Stimulated activated CD8-positive, alpha-beta memory T cell treated with anti-CD3 and anti-CD28 coated beads, Interleukin-4, amount 100 ng/mL, for 1 hour (primary cell): Measurements from ENCODE around the gene ZFP90.
"Not testable (repeated sequence)": the region's sequence is repeated elsewhere in the genome, so short reads cannot be mapped to it uniquely, and the experiment has no call there.

Experiments used
- DNase-seq, 2 donors: peaks; one replicate each; pipeline ENCODE4 v3.0.0-alpha.2; 2020; ENCODE audit warnings: low read depth in 2 of 2, low spot score in 1 of 2

Gene ZFP90

DNA sequence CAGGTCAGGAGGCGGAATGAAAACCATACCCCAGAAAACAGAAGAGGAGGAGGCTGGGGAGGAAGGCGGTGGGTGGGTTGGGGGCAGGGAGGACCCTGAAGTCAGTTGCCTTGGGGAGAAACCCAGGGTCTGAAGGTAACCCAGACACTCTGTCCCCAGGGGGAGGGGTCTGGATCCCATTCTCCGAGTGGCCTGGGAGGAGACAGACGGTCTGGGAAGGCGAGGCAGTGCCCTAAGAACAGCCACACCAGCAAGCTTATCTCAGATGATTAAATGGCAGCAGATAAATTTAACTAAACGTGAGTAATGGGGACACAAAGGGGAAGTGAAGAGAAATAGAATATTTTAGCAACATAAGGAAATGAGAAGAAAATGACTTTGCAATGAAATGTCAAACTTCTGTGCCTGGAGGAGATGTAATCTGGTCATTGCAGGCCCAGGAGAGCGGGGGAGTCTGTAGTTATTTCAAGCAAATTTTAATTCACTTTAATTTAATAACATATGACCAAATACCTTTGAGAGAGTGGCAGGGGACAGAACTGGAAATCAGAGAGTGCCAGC lies 21.4 kb upstream of the ZFP90 start:
- DNase-seq = no peak

DNA sequence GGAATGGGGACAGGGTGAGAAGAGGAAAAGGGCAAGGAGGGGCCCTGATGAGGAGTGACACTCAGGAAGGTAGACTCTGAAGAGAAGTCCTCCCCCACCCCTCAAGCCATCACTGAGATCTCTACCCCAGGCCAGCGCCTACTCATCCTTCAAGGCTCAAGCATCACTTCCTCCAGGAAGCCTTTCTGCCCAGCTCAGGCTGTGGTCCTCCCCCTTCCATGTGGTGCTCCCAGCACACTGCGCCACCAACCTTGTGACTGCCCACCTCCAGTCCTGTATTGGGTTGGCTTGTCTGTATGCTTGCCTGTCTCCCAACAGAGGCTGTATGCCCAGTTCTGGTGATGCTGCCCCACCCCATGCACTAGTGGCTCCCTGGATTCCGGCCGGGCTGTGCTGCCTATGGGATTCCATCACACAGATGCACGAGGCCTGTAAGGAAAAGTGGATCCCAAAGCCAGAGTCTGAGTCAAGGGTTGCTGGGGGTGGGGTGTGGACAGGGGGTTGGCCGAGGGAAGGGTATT lies 19.8 kb upstream of the ZFP90 start:
- DNase-seq = no peak

DNA sequence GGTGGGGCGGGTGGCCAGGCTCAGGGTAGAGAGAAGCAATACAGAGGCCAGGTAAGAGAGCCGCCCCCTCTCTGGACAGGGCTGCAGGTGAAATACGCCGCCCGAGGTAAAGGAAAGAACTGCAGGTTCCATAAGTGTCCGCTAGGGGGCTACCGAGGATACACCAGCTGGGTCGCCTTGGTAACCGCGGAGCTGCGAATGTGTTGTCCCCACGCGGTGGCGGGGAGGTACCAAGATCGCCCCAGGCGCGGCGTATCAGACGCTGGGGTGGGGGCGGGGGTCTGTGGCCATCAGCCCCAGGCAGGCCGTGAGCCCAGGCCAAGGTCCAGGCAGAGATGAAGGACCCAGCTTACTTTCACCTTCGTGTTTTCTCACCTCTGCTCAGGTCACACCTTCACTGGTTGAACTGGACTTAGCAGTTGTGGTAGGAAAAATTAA lies 18.4 kb upstream of the ZFP90 start:
- DNase-seq = peak; percentile 68 to 76

DNA sequence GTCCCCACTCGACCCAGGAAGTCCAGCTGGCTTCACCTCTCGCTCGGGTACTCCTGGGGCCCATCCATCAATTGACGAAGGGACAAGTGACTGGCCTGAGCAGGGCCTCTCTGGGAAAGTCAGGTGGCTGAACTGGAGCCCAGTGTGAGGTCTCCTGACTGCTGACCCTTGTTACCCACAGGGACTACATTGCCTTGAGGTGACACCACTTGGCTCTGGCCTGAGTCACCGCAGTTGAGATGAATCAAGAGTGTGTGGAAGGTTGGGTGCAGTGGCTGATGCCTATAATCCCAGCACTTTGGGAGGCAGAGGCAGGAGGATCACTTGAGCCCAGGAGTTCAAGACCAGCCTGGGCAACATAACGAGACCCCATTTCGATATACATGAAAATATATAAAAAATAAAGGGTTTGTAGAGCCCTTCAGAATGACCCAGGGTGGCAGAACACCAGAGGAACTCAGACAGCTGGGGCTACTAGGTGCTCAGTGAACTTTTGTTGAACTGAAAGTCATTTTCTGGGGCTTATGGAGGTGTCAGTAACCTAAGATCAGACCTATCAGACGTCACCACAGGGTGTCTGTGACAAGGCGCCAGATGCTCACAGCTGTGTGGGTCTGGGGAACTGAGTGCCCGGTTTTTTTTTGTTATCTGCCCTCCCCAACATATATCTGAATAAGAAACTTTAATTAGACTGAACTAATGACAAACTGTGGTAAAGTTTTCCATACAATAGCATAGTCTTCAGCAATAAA lies 14.8 kb upstream of the ZFP90 start:
- no peak for DNase-seq

DNA sequence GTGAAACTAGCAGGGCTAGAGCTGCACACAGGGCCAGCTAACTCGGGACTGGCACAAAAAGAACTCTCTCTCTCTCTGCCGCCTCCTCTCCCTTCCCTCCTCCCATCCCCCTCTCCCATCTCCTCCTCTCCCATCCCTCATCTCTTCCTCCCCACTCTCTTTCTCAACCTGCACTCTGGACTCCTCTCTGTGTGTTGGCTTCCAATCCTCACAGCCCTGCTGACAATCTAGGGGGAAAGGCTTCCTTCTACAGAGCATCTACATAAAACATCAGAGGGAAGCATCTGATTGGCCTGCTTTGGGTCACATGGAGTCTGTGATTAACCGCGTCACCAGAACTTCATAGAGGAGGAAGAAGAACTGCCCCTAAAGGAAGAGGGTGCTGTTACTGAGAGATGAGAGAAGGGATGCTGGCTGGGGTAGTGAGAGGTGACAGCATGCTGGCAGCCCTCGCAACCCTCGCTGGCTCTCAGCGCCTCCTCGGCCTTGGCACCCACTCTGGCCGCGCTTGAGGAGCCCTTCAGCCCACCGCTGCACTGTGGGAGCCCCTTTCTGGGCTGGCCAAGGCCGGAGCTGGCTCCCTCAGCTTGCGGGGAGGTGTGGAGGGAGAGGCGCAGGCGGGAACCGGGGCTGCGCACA lies 12.8 kb upstream of the ZFP90 start:
- no peak for DNase-seq

DNA sequence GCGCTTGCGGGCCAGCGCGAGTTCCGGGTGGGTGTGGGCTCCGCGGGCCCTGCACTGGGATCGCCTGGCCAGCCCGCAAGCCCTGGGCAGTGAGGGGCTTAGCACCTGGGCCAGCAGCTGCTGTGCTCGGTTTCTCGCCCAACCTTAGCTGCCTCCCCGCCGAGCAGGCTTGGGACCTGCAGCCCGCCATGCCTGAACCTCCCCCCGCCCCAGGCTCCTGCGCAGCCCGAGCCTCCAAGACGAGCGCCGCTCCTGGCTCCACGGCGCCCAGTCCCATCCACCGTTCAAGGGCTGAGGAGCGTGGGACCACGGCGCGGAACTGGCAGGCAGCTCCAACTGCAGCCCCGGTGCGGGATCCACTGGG lies 12.3 kb upstream of the ZFP90 start:
- no peak for DNase-seq

DNA sequence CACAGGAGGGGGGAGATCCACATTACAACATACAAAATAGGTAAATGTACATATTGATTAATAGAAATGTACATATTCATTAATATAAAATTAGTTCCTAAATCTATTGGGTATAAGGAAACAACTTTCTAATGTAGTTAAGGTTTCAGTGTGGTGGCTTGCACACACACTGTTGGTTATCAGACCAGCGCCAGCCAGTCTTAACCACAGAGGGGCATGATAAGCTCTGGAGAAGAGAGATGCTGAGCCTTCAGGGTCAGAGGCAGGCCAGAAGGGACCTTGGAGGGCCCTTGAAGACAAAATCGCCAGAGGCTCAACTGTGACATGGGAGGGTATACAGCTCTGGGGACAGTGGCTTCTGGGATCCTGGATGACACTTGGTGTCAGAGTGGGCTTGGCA lies 10.9 kb upstream of the ZFP90 start:
- no peak for DNase-seq

DNA sequence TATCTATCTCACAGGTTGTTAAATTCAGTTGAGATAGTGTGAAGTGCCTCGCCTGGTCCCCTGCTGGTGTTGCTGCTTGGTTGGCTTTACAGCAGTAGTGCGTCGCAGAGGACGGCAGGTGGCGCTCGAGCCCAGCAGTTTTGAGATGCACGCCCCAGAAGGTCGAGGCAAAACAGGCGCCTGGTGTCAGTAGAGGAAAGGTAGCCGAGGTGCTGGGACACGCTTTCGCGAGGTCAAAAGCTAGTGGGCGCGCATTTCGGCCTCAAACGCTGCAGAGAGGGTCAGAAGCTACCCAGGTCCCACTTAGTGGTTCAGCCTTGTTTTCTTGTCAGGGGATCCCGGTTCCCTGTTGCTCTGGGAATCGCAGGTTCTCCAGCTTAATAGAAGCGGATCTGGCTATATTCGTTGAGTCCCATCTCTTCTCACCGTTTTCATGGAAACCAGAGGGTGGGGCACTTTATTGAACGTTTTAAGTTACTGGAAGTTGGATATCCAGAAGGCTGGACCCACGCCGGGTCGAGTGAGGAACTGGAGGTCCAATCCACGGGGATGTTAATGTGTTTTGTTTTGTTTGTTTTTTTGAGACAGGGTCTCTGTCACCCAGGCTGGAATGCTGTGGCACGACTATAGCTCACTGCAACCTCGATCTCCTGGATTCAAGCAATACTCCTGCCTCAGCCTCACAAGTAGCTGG lies 10.3 kb upstream of the ZFP90 start:
- peak; percentile 79 to 80 for DNase-seq

DNA sequence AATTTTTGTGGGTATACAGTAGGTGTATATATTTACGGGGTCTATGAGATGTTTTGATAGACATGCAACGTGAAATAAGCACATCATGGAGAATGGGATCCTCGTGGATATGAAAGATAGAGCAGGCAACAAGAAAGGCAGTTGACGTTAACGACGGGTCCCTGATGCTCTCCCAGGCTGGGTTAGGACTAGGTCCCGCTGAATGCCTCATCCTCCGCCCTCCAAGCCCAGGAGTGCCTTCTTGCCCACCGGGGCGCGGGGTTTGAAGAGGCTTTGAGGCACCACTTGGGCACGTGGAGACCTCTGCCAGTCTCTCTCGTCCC lies 9.5 kb upstream of the ZFP90 start:
- no peak for DNase-seq

DNA sequence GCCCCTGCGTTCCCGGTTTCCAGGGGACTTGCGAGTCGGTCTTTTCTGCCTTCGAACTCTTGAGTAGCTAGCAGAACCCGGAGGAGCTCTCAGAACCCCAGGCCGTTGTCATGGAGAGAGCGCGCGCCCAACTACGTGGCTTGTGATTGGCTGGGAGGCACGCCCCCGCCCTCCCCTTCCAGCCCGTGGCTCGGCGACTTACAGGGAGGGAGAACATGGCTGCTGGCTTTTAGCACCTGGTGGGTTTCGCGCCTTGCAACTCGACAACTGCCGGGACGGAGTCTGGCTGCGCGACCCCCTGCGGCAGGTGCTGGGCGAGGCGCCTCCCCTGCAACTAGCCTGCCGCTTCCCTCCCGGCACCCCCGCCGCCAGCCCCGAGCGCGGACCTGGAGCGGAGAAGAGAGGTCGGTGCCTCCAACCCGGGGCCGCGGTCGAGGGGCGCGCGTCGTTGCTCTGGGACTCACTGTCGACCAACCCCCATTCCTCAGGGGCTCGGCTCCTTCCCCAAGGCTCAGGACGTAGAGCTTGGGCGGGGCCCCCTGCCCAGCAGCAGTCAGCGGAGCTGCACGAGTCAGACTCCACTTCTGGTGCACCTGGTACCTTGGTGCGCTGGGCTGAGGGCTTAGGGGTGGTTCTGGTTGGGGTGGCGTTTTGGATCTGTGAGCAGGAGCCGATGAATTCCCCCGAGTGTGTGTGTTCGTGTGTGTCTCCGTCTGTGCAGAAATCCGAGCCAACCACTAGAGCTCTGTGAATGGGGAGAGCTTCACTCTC lies 9.0 kb upstream of the ZFP90 start:
- peak; percentile 76 to 83 for DNase-seq

DNA sequence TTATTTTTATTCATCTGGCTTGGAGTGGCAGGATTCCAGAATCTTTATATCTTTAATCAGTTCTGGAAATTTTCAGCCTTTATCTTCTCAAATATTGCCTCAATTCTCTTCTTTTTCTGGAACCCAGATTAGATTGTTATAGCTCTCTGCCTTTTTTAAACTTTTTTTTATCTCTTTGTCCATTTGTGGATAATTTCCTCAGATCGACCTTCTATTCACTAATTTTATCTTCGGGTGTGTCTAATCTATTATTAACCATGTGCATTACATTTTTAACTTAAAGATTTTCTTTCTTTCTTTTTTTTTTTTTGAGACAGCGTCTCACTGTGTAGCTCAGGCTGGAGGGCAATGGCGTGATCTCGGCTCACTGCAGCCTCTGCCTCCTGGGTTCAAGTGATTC lies 5.2 kb upstream of the ZFP90 start:
- no peak for DNase-seq

DNA sequence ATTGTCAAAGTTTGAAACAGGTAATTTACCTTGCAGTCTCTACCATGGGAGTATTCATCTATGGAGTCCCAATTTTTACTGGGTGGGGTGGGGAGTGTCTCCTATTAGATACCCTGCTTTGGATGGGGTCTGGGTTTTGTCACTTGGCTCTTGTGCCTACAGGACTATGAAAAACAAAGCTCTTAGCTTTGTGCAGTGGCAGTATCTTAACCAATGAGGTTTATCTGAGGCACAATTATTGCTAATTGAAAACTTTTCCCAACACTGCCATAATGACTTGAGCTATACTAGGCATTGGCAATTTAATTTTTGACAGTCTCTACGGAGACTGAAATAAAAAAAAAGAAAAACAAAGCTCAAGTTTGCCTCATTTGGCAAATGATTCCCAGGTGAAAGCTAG lies 3.8 kb upstream of the ZFP90 start:
- DNase-seq = no peak

DNA sequence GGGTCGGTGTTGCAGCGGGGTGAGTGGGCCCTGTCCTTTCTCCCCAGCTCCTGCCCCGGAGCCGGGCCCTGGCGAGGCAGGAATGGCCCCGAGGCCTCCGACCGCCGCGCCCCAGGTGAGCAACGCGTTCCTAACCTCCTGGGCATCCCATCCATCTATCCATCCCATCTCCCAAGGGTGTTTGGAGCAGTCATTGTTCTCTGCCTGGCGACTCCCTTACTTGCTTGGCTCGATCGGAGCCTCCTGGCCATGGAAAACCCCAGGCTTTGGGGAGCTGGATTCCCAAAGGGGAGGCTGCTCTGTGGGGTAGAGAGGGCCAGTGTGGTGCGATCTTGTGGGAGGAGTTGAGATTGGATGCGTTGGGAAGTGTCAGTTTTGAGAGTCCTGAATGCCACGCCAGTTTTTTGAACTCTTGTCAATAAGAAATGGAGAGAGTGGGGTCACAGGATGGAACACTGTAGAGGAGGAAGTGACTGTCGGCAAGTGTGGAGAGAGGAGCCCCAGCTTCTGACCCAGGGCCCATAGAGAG lies 684 bp downstream of the ZFP90 start:
- no peak for DNase-seq

DNA sequence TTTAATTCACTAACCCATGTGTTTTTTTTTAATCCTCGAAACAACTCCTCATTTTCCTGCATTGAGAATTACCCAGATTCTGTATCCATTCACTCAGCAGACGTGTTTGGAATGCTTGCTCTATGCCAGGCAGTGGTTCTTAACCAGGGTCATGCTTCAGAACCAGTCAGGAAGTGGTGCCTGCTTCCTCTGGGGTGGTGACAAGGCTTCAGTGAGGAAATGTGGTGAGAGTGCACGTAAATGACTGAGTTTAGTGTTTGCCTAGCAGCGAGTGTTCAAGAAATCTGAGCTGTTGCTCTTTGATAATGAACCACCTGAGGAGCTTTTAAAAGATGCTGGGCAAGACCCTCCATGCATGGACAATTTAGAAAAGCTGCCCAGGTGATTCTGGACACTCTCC lies 9.9 kb downstream of the ZFP90 start:
- no peak for DNase-seq

DNA sequence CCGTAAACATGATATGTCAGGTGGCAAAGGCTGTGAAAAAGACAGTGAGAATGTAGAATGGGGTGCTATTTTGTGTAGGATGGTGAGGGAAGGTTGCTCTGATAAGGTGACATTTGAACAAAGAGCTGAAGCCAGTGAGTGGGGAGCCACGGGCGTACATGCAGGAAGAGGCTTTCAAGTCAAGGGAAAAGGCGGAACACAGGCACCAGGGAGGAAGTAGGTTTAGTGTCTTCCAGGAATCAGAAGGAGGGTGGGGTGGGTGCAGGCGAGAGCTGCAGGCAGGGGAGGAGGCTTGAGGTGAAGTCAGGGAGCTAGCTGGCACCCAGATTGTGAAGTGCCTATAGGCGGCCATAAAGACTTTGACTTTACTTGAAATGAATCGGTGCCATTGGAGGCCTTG lies 14.1 kb downstream of the ZFP90 start:
- DNase-seq = no peak

DNA sequence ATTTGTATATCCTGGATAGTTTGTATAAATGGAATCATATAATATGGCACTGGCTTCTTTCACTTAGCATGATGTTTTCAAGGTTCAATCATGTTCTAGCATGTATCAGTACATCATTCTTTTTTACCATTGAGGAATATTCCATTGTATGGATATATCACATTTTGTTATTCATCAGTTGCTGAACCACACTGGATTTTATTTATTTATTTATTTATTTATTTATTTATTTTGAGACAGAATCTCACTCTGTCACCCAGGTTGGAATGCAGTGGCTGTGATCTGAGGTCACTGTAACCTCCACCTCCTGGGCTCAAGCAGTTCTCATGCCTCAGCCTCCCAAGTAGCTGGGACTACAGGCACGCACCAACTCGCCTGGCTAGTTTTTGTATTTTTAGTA lies 21.2 kb downstream of the ZFP90 start:
- not testable (repeated sequence) for DNase-seq

DNA sequence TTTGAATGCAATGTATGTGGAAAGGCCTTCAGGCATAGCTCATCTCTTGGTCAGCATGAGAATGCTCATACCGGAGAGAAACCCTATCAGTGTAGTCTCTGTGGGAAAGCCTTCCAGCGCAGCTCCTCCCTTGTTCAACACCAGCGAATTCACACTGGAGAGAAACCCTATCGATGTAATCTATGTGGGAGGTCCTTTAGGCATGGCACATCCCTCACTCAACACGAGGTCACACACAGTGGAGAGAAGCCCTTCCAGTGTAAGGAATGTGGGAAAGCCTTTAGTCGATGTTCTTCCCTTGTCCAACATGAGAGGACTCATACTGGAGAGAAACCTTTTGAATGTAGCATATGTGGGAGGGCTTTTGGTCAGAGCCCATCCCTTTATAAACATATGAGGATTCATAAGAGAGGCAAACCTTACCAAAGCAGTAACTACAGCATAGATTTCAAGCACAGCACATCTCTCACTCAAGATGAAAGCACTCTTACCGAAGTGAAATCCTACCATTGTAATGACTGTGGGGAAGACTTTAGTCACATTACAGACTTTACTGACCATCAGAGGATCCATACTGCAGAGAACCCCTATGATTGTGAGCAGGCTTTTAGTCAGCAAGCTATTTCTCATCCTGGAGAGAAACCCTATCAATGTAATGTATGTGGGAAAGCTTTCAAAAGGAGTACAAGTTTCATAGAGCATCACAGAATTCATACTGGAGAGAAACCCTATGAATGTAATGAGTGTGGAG lies 24.7 kb downstream of the ZFP90 start:
- no peak for DNase-seq

DNA sequence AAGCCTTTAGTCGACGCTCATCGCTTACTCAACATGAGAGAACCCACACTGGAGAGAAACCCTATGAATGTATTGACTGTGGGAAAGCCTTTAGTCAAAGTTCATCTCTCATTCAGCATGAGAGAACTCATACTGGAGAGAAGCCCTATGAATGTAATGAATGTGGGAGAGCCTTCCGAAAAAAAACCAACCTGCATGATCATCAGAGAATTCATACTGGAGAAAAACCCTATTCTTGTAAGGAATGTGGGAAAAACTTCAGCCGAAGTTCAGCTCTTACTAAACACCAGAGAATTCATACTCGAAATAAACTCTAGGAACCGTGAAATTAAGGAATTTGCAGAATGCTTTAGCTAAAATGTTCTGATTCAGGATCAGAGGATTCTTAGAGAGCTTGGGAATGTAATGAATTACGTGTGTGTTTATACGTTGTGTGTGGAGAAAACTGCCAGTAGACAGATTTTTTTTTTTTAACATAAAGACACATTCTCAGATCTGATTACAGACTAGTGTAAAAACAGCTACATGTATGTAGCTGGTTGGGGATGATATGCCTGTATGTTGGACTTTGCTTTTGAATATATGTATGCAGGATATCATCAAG lies 25.4 kb downstream of the ZFP90 start:
- DNase-seq = no peak

DNA sequence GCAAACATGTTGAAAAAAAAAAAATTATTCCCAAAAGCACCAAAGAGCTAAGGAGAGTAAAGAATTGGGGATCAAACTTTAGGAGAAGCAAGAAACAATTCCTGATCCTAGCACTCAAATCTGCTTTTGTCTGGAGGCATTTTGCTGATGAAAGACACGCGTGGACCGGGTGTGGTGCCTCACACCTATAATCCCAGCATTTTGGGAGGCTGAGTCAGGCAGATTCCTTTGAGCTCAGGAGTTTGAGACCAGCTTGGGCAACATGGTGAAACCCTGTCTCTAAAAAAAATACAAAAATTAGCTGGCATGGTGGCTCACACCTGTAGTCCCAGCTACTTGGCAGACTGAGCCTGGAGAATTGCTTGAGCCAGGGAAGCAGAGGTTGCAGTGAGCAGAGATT lies 35.4 kb downstream of the ZFP90 start:
- no peak for DNase-seq

DNA sequence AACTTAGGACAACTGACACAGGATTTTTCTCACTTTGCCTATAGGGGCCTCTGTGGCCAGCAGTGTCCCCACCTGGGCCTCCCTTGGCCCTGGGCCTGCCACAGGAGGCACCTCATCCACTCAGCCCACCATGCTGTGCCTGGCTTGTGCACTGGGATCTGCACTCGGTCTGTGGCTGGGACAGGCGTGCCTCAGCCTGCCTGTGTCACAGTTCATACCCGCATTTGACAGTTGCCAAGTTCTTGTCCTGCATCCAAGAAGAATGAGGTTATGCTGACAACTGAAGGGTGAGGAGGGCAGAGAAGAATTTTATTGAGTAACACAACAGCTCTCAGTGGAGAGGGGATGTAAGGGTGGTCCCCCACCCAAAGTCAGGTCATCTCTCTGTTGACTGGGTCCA lies 36.0 kb downstream of the ZFP90 start:
- DNase-seq = no peak
